ENCODE measurements around the gene ASB10.

DNA sequence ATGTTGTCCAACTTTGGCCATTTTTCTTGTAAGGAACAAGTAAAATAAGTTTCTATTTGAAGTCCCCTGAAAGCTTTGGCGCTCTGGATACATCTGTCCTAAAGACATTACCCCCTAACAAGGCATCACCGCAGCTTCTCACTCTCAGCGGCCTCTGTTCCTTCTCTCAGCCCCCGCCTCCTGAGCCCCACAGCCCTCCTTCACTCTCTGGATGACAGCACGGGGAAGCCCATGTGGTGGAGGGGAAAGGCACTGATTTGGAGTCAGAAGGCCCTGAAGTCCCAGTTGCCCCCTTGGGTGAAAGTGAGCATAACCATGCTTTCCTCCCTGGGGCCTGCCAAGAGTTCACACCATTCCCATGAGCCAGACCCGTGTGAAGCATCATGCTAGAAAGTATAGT, 18.7 kb upstream of the ASB10 start:
- TF ChIP-seq, protein P1, sequence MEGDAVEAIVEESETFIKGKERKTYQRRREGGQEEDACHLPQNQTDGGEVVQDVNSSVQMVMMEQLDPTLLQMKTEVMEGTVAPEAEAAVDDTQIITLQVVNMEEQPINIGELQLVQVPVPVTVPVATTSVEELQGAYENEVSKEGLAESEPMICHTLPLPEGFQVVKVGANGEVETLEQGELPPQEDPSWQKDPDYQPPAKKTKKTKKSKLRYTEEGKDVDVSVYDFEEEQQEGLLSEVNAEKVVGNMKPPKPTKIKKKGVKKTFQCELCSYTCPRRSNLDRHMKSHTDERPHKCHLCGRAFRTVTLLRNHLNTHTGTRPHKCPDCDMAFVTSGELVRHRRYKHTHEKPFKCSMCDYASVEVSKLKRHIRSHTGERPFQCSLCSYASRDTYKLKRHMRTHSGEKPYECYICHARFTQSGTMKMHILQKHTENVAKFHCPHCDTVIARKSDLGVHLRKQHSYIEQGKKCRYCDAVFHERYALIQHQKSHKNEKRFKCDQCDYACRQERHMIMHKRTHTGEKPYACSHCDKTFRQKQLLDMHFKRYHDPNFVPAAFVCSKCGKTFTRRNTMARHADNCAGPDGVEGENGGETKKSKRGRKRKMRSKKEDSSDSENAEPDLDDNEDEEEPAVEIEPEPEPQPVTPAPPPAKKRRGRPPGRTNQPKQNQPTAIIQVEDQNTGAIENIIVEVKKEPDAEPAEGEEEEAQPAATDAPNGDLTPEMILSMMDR (IDR thresholded peaks at IDR 0.05): no peak
- TF ChIP-seq CBFB (CRISPR knock-in tag; IDR thresholded peaks at IDR 0.05; ENCODE audit: low read depth): no peak
- TF ChIP-seq, protein P2, sequence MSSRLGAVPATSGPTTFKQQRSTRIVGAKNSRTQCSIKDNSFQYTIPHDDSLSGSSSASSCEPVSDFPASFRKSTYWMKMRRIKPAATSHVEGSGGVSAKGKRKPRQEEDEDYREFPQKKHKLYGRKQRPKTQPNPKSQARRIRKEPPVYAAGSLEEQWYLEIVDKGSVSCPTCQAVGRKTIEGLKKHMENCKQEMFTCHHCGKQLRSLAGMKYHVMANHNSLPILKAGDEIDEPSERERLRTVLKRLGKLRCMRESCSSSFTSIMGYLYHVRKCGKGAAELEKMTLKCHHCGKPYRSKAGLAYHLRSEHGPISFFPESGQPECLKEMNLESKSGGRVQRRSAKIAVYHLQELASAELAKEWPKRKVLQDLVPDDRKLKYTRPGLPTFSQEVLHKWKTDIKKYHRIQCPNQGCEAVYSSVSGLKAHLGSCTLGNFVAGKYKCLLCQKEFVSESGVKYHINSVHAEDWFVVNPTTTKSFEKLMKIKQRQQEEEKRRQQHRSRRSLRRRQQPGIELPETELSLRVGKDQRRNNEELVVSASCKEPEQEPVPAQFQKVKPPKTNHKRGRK (CRISPR knock-in tag; IDR thresholded peaks at IDR 0.05; ENCODE audit: borderline replicate concordance): no peak
- TF ChIP-seq JUN (CRISPR knock-in tag; IDR thresholded peaks at IDR 0.05): no peak
- TF ChIP-seq TCF7 (CRISPR knock-in tag; IDR thresholded peaks at IDR 0.05; ENCODE audit: low read depth): no peak
- TF ChIP-seq, protein P3, sequence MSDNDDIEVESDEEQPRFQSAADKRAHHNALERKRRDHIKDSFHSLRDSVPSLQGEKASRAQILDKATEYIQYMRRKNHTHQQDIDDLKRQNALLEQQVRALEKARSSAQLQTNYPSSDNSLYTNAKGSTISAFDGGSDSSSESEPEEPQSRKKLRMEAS (CRISPR knock-in tag; IDR thresholded peaks at IDR 0.05): no peak
- TF ChIP-seq CREM (CRISPR knock-in tag; IDR thresholded peaks at IDR 0.05): no peak
- TF ChIP-seq NR3C1 (CRISPR knock-in tag; conservative IDR thresholded peaks at IDR 0.05; ENCODE audit: low read depth): no peak
